Stimulated activated CD8-positive, alpha-beta memory T cell treated with anti-CD3 and anti-CD28 coated beads, Interleukin-12 subunit alpha, Interleukin-12 subunit beta, amount 100 ng/mL, for 24 hours (primary cell): Measurements from ENCODE around the gene KIF3A.

Experiments used
- DNase-seq: peaks from one replicate; pipeline ENCODE4 v3.0.0-alpha.2; 2020; ENCODE audit errors: extremely low read depth

KIF3A gene

GRCh38 chr5:132663771-132664695 is 73.3 kb downstream of the KIF3A start:
- DNase-seq = no peak

GRCh38 chr5:132662925-132663770 is 74.2 kb downstream of the KIF3A start:
- no peak for DNase-seq

- no peak for DNase-seq
Observed at GRCh38 chr5:132662004-132662401, 75.3 kb downstream of the KIF3A start.

DNA sequence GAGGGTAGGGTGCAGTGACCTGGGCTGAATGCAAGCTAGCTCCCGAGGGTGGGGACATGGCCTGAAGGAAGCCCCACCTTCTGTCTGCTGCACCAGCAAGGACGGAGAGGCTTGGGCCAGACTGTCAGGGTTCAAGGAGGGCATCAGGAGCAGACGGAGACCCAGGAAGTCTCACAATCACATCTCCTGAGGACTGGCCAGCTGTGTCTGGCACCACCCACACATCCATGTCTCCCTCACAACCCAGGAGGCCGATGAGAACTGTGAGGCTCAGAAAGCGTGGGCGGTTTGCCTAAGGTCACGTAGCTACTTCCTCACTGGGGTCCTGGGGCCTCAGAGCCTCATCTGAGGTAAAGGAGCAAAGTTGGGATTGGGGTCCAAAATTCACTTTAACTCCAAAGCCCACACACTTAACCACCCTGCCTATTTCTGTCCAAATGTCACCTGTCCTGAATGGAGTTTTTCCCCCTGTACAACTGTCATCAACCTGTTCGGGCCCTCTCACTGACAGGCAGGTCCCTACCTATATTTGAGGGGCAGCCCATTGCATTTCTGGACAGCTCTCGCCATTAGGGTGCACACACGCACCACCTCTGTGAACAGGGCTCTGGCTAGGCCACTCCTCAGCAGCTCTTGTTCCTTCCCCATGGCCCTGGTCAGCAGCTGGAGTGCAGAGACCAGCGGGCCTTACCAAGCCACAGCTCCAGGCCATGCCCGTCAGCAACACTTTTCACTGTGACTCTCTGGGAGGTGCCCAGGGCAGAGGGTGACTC is 75.9 kb downstream of the KIF3A start:
- DNase-seq = no peak

DNA sequence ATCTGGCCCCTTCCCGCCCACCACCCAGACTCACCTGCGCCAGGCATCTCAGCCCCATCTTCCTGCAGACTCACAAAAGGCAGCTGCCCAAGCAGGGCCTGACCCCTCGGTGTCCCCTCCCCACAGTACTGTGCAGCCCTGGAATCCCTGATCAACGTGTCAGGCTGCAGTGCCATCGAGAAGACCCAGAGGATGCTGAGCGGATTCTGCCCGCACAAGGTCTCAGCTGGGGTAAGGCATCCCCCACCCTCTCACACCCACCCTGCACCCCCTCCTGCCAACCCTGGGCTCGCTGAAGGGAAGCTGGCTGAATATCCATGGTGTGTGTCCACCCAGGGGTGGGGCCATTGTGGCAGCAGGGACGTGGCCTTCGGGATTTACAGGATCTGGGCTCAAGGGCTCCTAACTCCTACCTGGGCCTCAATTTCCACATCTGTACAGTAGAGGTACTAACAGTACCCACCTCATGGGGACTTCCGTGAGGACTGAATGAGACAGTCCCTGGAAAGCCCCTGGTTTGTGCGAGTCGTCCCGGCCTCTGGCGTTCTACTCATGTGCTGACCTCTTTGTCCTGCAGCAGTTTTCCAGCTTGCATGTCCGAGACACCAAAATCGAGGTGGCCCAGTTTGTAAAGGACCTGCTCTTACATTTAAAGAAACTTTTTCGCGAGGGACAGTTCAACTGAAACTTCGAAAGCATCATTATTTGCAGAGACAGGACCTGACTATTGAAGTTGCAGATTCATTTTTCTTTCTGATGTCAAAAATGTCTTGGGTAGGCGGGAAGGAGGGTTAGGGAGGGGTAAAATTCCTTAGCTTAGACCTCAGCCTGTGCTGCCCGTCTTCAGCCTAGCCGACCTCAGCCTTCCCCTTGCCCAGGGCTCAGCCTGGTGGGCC is 77.5 kb downstream of the KIF3A start:
- DNase-seq = no peak

DNA sequence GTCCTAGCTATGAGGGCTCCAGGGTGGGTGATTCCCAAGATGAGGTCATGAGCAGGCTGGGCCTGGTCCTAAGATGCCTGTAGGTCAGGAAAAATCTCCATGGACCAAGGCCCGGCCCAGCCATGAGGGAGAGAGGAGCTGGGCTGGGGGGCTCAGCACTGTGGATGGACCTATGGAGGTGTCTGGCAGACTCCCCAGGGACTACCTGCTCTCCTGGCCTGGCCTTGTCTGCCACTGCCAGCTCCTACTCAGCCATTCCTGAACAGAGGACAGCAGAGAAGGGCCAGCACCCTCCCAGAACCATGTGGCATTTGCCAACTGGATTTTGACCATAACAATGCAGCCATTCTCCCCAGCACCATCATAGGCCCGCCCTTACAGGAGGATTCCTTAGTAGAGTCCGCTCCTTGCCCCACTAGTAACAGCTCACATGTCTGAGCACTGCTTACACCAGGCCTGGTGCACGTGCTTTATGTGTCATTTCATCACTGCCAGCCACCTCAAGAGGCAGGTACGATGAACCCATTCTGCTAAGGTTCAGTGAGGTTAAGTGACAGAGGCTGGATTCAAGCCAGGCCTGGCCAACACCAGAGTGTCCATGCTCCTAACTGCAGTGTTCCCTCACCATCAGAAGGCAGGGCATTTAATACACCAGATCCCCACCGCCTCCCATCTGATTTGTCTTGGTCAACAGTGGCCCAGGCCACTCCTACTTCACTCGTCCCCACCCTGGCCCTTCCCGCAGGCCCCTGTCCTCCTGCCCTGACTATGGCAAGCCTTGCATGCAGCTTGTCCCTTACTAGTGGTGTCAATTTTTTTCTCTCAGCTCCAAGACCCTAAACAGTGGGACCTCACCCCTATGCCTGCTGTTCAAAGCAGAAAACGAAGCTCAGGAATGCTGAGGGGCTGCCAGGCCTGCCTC is 78.7 kb downstream of the KIF3A start:
- no peak for DNase-seq

DNA sequence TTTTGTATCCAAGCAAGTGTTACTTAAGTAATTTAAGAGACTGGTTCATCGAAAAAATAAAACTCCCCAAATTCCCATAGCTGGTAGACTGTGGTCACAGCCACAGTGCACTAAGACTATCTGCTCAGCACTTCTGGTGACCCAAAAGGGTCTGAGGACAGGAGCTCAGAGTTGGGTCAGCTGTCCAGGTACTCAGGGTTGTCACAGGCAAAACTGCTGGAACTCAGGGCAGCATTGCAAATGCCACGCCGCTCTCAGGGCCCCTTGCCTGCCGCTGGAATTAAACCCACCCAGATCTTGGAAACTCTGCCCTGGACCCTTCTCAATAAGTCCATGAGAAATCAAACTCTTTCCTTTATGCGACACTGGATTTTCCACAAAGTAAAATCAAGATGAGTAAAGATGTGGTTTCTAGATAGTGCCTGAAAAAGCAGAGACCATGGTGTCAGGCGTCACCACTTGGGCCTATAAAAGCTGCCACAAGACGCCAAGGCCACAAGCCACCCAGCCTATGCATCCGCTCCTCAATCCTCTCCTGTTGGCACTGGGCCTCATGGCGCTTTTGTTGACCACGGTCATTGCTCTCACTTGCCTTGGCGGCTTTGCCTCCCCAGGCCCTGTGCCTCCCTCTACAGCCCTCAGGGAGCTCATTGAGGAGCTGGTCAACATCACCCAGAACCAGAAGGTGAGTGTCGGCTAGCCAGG is 79.5 kb downstream of the KIF3A start, which contains the start of gene IL13:
IL13 (plus strand) TSS at position 498 of the 705 bp plus-strand sequence; CDS start at position 512, 14 bp downstream.
- DNase-seq = no peak

DNA sequence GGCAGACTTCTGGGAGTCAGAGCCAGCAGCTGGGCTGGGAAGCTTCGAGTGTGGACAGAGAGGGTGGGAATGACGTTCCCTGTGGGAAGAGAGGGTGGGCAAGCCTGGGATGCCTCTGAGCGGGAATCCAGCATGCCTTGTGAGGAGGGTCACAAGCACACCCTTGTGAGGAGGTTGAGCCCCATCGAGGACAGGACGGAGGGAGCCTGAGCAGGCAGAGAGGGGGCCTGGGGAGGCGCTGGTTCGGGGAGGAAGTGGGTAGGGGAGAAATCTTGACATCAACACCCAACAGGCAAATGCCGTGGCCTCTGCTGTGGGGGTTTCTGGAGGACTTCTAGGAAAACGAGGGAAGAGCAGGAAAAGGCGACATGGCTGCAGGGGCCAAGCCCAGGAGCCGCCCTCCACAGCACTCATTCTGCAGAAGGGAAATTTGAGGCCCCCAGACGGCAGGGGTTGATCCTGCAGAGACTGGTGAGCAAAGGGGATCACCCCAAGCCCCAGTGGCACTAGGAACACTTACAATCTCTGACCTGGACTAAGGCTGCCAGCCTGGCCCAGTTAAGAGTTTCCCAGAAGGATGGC is 80.5 kb downstream of the KIF3A start:
- DNase-seq = no peak

DNA sequence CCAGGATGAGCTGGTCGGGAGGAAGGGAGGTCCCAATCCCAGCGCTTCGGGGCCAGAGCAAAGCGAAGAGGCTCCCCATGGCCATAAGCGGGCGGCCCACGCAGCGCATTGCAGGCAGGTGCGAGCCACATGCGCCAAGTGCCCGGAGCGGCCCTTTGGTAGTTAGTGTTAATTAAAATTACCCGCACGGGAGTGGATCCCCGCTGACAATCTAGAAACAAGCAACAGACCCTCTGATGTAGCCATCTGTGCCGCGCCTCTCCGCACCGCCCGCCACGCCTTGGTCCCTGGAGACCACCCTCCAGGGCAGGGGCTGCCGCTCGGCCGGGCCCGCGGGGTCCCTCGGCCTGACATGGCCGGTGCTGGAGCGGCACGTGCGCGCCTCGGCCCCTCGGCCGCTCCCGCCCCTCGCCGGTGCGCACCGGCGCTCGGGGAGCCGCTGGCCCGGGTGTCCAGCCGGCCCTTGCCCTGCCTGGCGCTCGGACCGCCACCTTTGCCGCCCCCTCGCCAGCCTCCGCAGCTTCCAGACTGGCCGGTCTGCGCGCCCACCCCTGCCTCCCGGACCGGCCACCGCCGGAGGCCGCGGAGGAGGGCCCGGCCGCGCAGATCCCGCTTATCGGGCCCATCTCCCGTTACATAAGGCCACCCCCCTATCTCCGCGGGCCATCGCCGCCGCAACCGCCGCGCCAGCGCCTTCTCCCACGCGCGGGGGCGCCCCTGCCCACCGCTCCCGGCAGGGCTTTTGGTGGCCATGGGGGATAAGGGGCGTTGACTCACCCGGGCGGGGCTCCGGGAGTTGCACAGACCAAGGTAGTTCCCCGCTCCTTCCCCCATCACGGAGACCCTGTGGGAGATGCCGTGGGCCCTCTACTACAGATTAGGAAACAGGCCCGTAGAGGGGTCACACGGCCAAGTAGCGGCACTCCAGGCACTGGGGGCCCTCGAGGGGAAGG is 81.2 kb downstream of the KIF3A start:
- DNase-seq = no peak

DNA sequence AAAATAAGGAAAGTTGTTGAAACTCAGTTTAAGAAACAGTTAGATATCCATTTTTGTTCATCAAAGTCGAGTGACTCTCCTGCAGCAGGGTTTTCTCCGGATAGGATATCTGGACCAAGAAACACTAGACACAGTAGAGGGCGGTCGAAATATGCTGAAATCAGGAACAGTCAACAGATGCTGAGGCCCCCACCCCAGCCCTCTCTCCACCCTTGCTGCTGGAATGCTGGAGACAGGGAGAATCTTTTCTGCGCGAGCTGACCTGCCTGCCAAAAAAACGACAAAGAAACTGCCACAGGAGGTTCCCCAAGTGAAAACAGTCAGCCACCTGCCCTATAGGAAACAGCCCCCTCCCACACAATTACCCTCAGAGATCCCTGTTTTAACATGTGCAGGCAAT is 83.6 kb downstream of the KIF3A start:
- DNase-seq = no peak

DNA sequence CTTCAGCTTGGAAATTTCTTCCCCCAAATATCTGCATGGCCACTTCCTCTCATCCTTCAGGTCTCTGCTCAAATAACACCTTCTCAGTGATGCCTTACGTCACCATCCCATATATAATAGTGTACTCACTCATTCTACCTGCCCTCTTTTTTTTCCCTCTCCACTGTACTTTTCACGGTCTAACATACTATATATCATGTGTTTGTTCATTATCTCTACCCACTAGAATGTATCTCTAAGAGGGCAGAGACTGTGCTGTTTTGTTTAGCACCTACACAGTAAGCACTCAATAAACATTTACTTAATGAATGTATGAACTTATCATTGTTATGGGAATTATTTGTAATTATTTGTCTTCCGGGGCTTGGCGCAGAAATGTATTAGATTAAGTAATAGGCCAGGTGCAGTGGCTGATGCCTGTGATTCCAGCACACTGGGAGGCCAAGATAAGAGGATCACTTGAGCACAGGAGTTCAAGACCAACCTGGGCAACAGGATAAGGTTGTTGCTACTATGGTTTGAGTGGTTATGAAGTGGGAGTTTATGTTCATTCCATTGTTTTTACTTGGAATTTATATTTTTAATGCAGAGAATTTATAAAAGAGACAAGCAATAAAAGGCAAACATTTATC is 85.4 kb downstream of the KIF3A start:
- DNase-seq = no peak

DNA sequence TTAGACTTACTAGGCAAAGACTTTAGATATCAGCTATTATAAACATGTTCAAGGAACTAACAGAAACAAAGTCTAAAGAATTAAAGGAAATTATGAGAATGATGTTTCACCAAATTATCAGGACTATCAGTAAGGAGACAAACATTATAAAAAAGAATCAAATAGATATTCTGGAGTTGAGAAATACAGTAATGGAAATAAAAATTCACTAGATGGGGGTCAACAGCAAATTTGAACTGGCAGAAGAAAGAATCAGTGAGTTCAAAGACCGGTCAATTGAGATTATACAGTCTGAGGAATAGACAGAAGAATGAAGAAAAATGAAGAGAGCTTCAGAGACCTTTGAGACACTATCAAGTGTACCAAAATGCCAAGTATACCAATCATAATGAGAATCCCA is 89.0 kb downstream of the KIF3A start:
- DNase-seq = no peak

- no peak for DNase-seq
Observed at GRCh38 chr5:132647473-132647872, 89.9 kb downstream of the KIF3A start.

DNA sequence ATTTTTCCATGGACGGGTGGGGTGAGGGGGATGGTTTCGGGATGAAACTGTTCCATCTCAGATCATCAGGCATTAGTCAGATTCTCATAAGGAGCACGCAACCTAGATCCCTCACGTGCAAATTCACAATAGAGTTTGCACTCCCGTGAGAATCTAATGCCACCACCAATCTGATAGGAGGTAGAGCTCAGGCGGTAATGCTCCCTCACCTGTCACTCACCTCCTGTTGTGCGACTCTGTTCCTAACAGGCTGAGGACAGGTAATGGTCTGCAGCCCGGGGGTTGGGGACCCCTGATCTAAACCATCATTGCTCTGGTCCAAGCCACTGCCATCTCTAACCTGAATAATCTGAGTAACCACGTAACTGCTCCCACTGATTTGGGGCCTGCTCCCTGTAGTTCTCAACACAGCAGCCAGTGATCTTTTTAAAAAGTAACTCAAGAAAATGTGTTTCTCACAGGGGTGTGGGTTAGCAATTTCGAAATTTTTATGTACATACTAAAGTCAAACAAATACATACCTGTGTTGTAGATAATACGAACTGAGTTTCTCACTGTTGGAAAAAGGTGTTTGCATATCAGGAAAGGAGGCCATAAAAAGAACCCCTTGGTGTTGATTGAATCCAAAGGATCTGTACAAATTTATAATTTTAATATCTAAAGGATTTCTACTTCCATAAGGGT is 90.6 kb downstream of the KIF3A start:
- DNase-seq = no peak

DNA sequence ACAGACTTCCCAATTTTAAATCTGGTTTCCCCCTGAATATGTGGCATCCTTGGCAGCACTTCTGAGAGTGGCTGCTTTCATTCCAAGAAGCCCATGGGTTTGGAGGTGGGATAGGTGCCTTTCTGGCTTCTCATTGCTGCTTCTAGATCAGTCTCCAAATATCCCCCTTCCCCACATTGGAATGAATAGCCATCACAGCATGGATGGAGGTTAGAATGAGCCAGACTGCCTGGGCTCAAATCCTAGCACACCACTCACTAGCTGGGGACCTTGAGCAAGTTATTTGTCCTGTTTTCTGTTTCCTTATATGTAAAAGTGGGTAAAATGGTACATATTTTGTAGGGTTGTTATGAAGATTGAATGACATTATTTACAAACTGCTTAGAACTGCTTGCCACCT is 93.2 kb downstream of the KIF3A start:
- DNase-seq = no peak
